ENCODE results near the gene NSUN4.

DNA sequence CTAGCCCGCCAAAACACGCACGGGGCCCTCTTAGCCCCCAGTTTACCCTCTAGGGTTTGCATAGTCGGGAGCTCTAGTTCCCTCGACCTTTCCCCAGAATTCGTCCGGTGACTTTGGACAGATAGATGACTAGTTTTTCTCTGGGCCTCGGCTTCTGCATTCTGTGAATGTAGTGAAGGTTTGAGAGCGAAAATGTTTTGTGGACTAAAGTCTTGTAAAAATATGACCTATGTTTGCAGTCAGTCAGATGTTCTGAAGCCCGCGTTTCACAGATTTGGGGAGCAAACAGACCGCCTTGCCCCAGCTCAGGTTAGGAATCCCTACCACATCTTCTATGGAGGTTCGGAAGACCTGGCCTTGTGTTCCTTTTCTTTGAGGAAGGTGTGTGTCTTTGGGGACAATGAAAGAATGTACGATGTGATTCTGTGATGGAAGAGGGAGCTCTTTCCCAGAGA lies 36.7 kb upstream of the NSUN4 start:
- TF ChIP-seq, protein P1, sequence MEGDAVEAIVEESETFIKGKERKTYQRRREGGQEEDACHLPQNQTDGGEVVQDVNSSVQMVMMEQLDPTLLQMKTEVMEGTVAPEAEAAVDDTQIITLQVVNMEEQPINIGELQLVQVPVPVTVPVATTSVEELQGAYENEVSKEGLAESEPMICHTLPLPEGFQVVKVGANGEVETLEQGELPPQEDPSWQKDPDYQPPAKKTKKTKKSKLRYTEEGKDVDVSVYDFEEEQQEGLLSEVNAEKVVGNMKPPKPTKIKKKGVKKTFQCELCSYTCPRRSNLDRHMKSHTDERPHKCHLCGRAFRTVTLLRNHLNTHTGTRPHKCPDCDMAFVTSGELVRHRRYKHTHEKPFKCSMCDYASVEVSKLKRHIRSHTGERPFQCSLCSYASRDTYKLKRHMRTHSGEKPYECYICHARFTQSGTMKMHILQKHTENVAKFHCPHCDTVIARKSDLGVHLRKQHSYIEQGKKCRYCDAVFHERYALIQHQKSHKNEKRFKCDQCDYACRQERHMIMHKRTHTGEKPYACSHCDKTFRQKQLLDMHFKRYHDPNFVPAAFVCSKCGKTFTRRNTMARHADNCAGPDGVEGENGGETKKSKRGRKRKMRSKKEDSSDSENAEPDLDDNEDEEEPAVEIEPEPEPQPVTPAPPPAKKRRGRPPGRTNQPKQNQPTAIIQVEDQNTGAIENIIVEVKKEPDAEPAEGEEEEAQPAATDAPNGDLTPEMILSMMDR (IDR thresholded peaks at IDR 0.05), result no peak
- TF ChIP-seq POLR2A (IDR thresholded peaks at IDR 0.05), result no peak

All from ovary (tissue), 3 donors.